Choroid plexus epithelial cell (primary cell): ENCODE measurements around the gene HEPHL1.

Experiments used
- DNase-seq: peaks from one replicate; pipeline ENCODE4 v3.0.0-alpha.2; 2010; ENCODE audit warnings: low read depth
- H3K4me3 ChIP-seq: 2 replicates; pipeline ENCODE4 v1.5.1; 2011; ENCODE audit warnings: low read depth, mild to moderate bottlenecking, control low read depth, low read length, moderate library complexity
- TF ChIP-seq, protein P1 (sequence below): conservative IDR thresholded peaks from 2 replicates; pipeline ENCODE4 v1.5.1; 2011; ENCODE audit warnings: low read depth, mild to moderate bottlenecking, control low read depth, inconsistent platforms, low read length, moderate library complexity

HEPHL1 gene

DNA sequence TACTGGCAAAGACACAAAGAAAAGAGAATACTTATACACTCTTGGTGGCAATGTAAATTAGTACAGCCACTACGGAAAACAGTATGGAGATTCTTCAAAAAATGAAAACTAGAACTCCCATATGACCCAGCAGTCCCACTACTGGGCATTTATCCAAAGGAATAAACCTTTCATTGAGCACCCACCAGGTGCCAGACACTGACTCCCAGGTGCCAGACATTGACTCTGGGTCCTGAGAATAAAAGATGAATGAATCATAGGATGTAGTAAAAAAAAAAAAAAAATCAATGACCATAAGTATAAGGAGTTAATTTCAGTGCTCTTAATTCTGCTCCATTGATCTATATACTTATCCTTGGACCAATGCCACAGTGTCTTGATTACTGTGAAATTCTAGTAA lies 28.2 kb downstream of the HEPHL1 start:
- TF ChIP-seq, protein P1, sequence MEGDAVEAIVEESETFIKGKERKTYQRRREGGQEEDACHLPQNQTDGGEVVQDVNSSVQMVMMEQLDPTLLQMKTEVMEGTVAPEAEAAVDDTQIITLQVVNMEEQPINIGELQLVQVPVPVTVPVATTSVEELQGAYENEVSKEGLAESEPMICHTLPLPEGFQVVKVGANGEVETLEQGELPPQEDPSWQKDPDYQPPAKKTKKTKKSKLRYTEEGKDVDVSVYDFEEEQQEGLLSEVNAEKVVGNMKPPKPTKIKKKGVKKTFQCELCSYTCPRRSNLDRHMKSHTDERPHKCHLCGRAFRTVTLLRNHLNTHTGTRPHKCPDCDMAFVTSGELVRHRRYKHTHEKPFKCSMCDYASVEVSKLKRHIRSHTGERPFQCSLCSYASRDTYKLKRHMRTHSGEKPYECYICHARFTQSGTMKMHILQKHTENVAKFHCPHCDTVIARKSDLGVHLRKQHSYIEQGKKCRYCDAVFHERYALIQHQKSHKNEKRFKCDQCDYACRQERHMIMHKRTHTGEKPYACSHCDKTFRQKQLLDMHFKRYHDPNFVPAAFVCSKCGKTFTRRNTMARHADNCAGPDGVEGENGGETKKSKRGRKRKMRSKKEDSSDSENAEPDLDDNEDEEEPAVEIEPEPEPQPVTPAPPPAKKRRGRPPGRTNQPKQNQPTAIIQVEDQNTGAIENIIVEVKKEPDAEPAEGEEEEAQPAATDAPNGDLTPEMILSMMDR, result no peak
- H3K4me3 ChIP-seq, result no peak overlapping the region
- DNase-seq, result no peak

DNA sequence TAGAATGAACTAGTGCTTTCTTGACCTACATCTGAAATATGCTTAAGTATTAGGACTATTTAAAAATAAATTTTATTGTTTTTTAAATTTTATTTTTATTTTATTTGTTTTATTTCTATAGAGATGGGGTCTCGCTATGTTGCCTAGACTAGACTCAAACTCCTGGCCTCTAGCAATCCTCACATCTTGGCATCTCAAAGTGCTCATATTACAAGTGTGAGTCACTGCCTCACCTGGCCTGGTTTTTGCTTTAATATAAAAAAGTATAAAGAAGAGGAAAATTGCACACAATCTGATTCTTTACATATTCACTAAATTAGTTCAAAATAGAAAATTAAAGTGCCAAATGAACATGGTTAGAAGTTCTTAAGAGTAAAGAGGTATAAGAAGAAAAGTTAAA lies 37.5 kb downstream of the HEPHL1 start:
- no peak overlapping the region for H3K4me3 ChIP-seq
- no peak for DNase-seq
- TF ChIP-seq, protein P1, result no peak

- H3K4me3 ChIP-seq, result no peak overlapping the region
- no peak for DNase-seq
- TF ChIP-seq, protein P1, result no peak
These were observed 37.9 kb downstream of the HEPHL1 start for GRCh38 chr11:94059065-94059464.

- peak; percentile 20 for DNase-seq
- TF ChIP-seq, protein P1, result no peak
- H3K4me3 ChIP-seq, result no peak overlapping the region
These were observed 39.2 kb downstream of the HEPHL1 start for GRCh38 chr11:94060401-94060800.

- DNase-seq, result no peak
- TF ChIP-seq, protein P1, result no peak
- H3K4me3 ChIP-seq, result no peak overlapping the region
These were observed 41.2 kb downstream of the HEPHL1 start for GRCh38 chr11:94062360-94062759.

- peak; percentile 70 for DNase-seq
- no peak overlapping the region for H3K4me3 ChIP-seq
- TF ChIP-seq, protein P1, result no peak
These were observed 45.8 kb downstream of the HEPHL1 start for GRCh38 chr11:94066901-94067429.

DNA sequence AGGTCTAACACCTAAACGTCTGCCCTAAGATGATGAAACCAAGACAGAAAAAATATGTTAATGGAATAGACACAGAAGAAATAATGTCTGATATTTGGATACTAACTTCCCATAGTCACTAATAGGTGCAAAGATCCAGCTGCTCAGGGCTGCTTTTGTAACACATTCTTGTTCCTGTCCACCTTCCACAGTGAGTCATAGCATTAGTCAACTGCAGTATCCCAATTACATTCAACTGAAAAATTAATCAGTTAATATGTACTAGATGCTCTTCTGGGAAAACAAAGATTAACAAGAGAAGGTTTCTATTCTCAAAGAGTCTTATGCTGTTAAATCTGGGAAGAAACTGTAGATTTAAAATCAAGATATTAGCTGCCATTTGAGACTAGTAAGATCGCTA lies 47.6 kb downstream of the HEPHL1 start:
- peak; percentile 29 for DNase-seq
- TF ChIP-seq, protein P1, result no peak

More for the DNA sequence above, 47.6 kb downstream of the HEPHL1 start:
- no peak overlapping the region for H3K4me3 ChIP-seq
